Measurements from ENCODE around the gene IFIT2. TPM values are rescaled to one million over a fixed set of nuclear protein-coding genes. Genes with fewer than 3 reads are reported as not detected.

Gene IFIT2
- total RNA-seq, 1 experiment from 2014 or later = 0.15 TPM

- no peak for DNase-seq (ENCODE audit: low spot score)
- POLR2A ChIA-PET = no interaction called here
- Mint-ChIP-seq H3K9me3 (no peaks in the 10 kb centered on the region), H3K4me1 (peaks cover 12% of the 10 kb centered on the region), H3K27ac (no peak overlapping the region), H3K27me3 (ENCODE audit: low read depth) (no peaks in the 10 kb centered on the region), H3K4me3 (no peak overlapping the region), H3K36me3 (no peaks in the 10 kb centered on the region)
- TF ChIP-seq ZBTB43 (CRISPR knock-in tag; IDR thresholded peaks at IDR 0.05) = no peak
- TF ChIP-seq E2F4 (CRISPR knock-in tag; IDR thresholded peaks at IDR 0.05; ENCODE audit: borderline replicate concordance, low read depth) = no peak
- TF ChIP-seq FOXP1 (CRISPR knock-in tag; IDR thresholded peaks at IDR 0.05; ENCODE audit: borderline replicate concordance) = no peak
- TF ChIP-seq ZNF532 (CRISPR knock-in tag; IDR thresholded peaks at IDR 0.05; ENCODE audit: borderline replicate concordance) = no peak
- TF ChIP-seq FOXP4 (CRISPR knock-in tag; IDR thresholded peaks at IDR 0.05) = no peak
- TF ChIP-seq ESRRA (CRISPR knock-in tag; IDR thresholded peaks at IDR 0.05; ENCODE audit: borderline replicate concordance) = no peak
- no peak for TF ChIP-seq ZNF232 (CRISPR knock-in tag; IDR thresholded peaks at IDR 0.05)
- no peak for TF ChIP-seq ZNF425 (CRISPR knock-in tag; conservative IDR thresholded peaks at IDR 0.05)
- no peak for TF ChIP-seq TEAD4 (CRISPR knock-in tag; IDR thresholded peaks at IDR 0.05)
- no peak for TF ChIP-seq CBFB (CRISPR knock-in tag; IDR thresholded peaks at IDR 0.05; ENCODE audit: low read depth)
- no peak for TF ChIP-seq OVOL2 (CRISPR knock-in tag; IDR thresholded peaks at IDR 0.05; ENCODE audit: borderline replicate concordance)
- no peak for ATAC-seq
- CTCF ChIA-PET = no interaction called here
Measured at GRCh38 chr10:89306434-89307268, 4.8 kb downstream of the IFIT2 start.

GRCh38 chr10:89307269-89307577, 5.4 kb downstream of the IFIT2 start:
- H3K27me3 Mint-ChIP-seq (ENCODE audit: low read depth) = no peaks in the 10 kb centered on the region
- ChIA-PET POLR2A (no interaction called here), CTCF (interaction anchor here (1.7 kb wide), 1 partner anchor 62 kb away, joined by 6 read pairs; no protein-coding TSS in a partner anchor)
- H3K4me1 Mint-ChIP-seq = peaks cover 7% of the 10 kb centered on the region
- H3K27ac Mint-ChIP-seq = no peak overlapping the region
- DNase-seq (ENCODE audit: low spot score) (no peak), ATAC-seq (no peak)
- H3K36me3 Mint-ChIP-seq = no peaks in the 10 kb centered on the region
- no peaks in the 10 kb centered on the region for H3K9me3 Mint-ChIP-seq
- H3K4me3 Mint-ChIP-seq = no peak overlapping the region
- TF ChIP-seq PREB (CRISPR knock-in tag; IDR thresholded peaks at IDR 0.05; ENCODE audit: borderline replicate concordance) (no peak), ZNF263 (CRISPR knock-in tag; IDR thresholded peaks at IDR 0.05; ENCODE audit: low read depth) (no peak), TEAD1 (CRISPR knock-in tag; IDR thresholded peaks at IDR 0.05) (no peak), MYBL2 (CRISPR knock-in tag; IDR thresholded peaks at IDR 0.05) (no peak), ATF3 (CRISPR knock-in tag; conservative IDR thresholded peaks at IDR 0.05) (no peak), SP1 (CRISPR knock-in tag; conservative IDR thresholded peaks at IDR 0.05) (no peak), TCF7 (CRISPR knock-in tag; IDR thresholded peaks at IDR 0.05; ENCODE audit: low read depth) (no peak), ZNF416 (CRISPR knock-in tag; IDR thresholded peaks at IDR 0.05) (no peak), RELA (CRISPR knock-in tag; IDR thresholded peaks at IDR 0.05; ENCODE audit: borderline replicate concordance) (no peak)
